ENCODE results near the gene CHAD. TPM values are rescaled to one million over a fixed set of nuclear protein-coding genes. Genes with fewer than 3 reads are reported as not detected.
"Not testable (repeated sequence)": the region's sequence is repeated elsewhere in the genome, so short reads cannot be mapped to it uniquely, and the experiment has no call there.

The CHAD gene
- polyA plus RNA-seq, 1 donor (not counting 4 experiments of a cell fraction or from before 2014, with no cell fraction given): not detected

GRCh38 chr17:50420419-50421112, 48.1 kb downstream of the CHAD start:
- Histone ChIP-seq H3K27me3 (ENCODE audit: control insufficient read depth, extremely low read depth, insufficient read depth, low read length) (no peaks in the 10 kb centered on the region), H4K20me1 (ENCODE audit: control insufficient read depth, extremely low read depth, insufficient read depth, low read length) (no peaks in the 10 kb centered on the region), H3K9me3 (ENCODE audit: control insufficient read depth, low read depth, low read length) (no peaks in the 10 kb centered on the region), H3K4me2 (ENCODE audit: control insufficient read depth, extremely low read depth, insufficient read depth, low read depth, low read length) (peak overlapping the region; percentile 25), H3K9ac (ENCODE audit: control insufficient read depth, extremely low read depth, insufficient read depth, low read length) (no peak overlapping the region), H3K79me2 (ENCODE audit: control insufficient read depth, insufficient read depth, low read length) (no peaks in the 10 kb centered on the region), H3K4me1 (ENCODE audit: control insufficient read depth, extremely low read depth, insufficient read depth, low read length) (peaks cover 31% of the 10 kb centered on the region), H3K9me1 (ENCODE audit: control insufficient read depth, extremely low read depth, insufficient read depth, low read length) (no peaks in the 10 kb centered on the region), H3K4me3 (ENCODE audit: control insufficient read depth in 2 of 3, extremely low read depth in 1 of 3, insufficient read depth in 2 of 3, low read depth in 1 of 3, low read length in 3 of 3) (peak overlapping the region in 1 of 3 experiments; percentile 1), H2AFZ (ENCODE audit: control insufficient read depth, low read length) (peak overlapping the region; percentile 41), H3K27ac (ENCODE audit: control insufficient read depth, insufficient read depth, low read length) (no peak overlapping the region), H3K36me3 (ENCODE audit: control insufficient read depth in 2 of 2, extremely low read depth in 1 of 2, insufficient read depth in 2 of 2, low read length in 2 of 2) (no peaks in the 10 kb centered on the region)
- DNase-seq (ENCODE audit: low read depth, low spot score): no peak
- TF ChIP-seq EZH2 (IDR thresholded peaks at IDR 0.05; ENCODE audit: low read length) (no peak), CTCF (optimal IDR thresholded peaks at IDR 0.05 in 1 of 3, IDR thresholded peaks at IDR 0.05 in 1 of 3, conservative IDR thresholded peaks at IDR 0.05 in 1 of 3; ENCODE audit: extremely low read depth in 1 of 3, insufficient read depth in 2 of 3, low read length in 3 of 3) (no peak)
- FAIRE-seq: no peak
- dilution Hi-C loops (cut with MboI; ENCODE audit: extremely low pct_ligation_motif_present, low sequenced_read_pairs): no loop called here

GRCh38 chr17:50419577-50419976, 49.1 kb downstream of the CHAD start:
- FAIRE-seq; H3K27me3 ChIP-seq (ENCODE audit: control insufficient read depth, extremely low read depth, insufficient read depth, low read length); H3K4me2 ChIP-seq (ENCODE audit: control insufficient read depth, extremely low read depth, insufficient read depth, low read depth, low read length); H3K4me3 ChIP-seq (ENCODE audit: control insufficient read depth in 2 of 3, extremely low read depth in 1 of 3, insufficient read depth in 2 of 3, low read depth in 1 of 3, low read length in 3 of 3); H3K79me2 ChIP-seq (ENCODE audit: control insufficient read depth, insufficient read depth, low read length); dilution Hi-C loops (cut with MboI; ENCODE audit: extremely low pct_ligation_motif_present, low sequenced_read_pairs); H2AFZ ChIP-seq (ENCODE audit: control insufficient read depth, low read length); DNase-seq (ENCODE audit: low read depth, low spot score); H4K20me1 ChIP-seq (ENCODE audit: control insufficient read depth, extremely low read depth, insufficient read depth, low read length); H3K9me3 ChIP-seq (ENCODE audit: control insufficient read depth, low read depth, low read length); H3K9ac ChIP-seq (ENCODE audit: control insufficient read depth, extremely low read depth, insufficient read depth, low read length); H3K27ac ChIP-seq (ENCODE audit: control insufficient read depth, insufficient read depth, low read length); H3K36me3 ChIP-seq (ENCODE audit: control insufficient read depth in 2 of 2, extremely low read depth in 1 of 2, insufficient read depth in 2 of 2, low read length in 2 of 2); H3K9me1 ChIP-seq (ENCODE audit: control insufficient read depth, extremely low read depth, insufficient read depth, low read length): not testable (repeated sequence)
- H3K4me1 ChIP-seq (ENCODE audit: control insufficient read depth, extremely low read depth, insufficient read depth, low read length): peaks cover 22% of the 10 kb centered on the region

- DNase-seq (ENCODE audit: low read depth, low spot score): no peak
- H3K27ac ChIP-seq (ENCODE audit: control insufficient read depth, insufficient read depth, low read length): no peak overlapping the region
- TF ChIP-seq CTCF (optimal IDR thresholded peaks at IDR 0.05 in 1 of 3, IDR thresholded peaks at IDR 0.05 in 1 of 3, conservative IDR thresholded peaks at IDR 0.05 in 1 of 3; ENCODE audit: extremely low read depth in 1 of 3, insufficient read depth in 2 of 3, low read length in 3 of 3): no peak
- no peak for TF ChIP-seq EZH2 (IDR thresholded peaks at IDR 0.05; ENCODE audit: low read length)
- no peaks in the 10 kb centered on the region for H3K36me3 ChIP-seq (ENCODE audit: control insufficient read depth in 2 of 2, extremely low read depth in 1 of 2, insufficient read depth in 2 of 2, low read length in 2 of 2)
- no peak overlapping the region for H2AFZ ChIP-seq (ENCODE audit: control insufficient read depth, low read length)
- H3K27me3 ChIP-seq (ENCODE audit: control insufficient read depth, extremely low read depth, insufficient read depth, low read length): no peaks in the 10 kb centered on the region
- H3K9me3 ChIP-seq (ENCODE audit: control insufficient read depth, low read depth, low read length): no peaks in the 10 kb centered on the region
- no peak overlapping the region for H3K4me2 ChIP-seq (ENCODE audit: control insufficient read depth, extremely low read depth, insufficient read depth, low read depth, low read length)
- H3K4me3 ChIP-seq (ENCODE audit: control insufficient read depth in 2 of 3, extremely low read depth in 1 of 3, insufficient read depth in 2 of 3, low read depth in 1 of 3, low read length in 3 of 3): no peak overlapping the region
- dilution Hi-C loops (cut with MboI; ENCODE audit: extremely low pct_ligation_motif_present, low sequenced_read_pairs): no loop called here
- no peak overlapping the region for H3K9ac ChIP-seq (ENCODE audit: control insufficient read depth, extremely low read depth, insufficient read depth, low read length)
- no peaks in the 10 kb centered on the region for H4K20me1 ChIP-seq (ENCODE audit: control insufficient read depth, extremely low read depth, insufficient read depth, low read length)
- no peaks in the 10 kb centered on the region for H3K79me2 ChIP-seq (ENCODE audit: control insufficient read depth, insufficient read depth, low read length)
- no peaks in the 10 kb centered on the region for H3K4me1 ChIP-seq (ENCODE audit: control insufficient read depth, extremely low read depth, insufficient read depth, low read length)
- peak; percentile 26 for FAIRE-seq
- no peaks in the 10 kb centered on the region for H3K9me1 ChIP-seq (ENCODE audit: control insufficient read depth, extremely low read depth, insufficient read depth, low read length)
Measured at GRCh38 chr17:50414808-50415207, 53.9 kb downstream of the CHAD start.

Data from keratinocyte (primary cell).